ENCODE measurements around the gene LRTM2. TPM values are rescaled to one million over a fixed set of nuclear protein-coding genes. Genes with fewer than 3 reads are reported as not detected.

The LRTM2 gene
- total RNA-seq, 1 donor from 2014 or later = not detected

DNA sequence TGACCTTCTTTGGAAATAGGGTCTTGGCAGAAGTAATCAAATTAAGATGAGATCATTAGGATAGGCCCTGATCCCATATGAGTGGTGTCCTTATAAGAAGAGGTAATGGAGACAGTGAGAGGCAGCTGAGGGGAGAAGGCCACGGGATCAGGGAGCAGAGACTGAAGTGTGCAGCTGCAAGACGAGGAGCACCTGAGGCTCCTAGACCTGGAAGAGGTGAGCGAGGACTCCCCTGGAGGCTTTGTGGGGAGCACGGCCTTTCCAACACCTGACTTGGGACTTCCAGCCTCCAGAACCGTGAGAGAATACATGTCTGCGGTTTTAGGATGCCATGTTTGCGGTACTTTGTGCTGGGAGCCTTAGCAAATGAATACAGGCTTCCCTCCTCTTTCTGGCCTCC is 37.5 kb downstream of the LRTM2 start:
- TF ChIP-seq, protein P1, sequence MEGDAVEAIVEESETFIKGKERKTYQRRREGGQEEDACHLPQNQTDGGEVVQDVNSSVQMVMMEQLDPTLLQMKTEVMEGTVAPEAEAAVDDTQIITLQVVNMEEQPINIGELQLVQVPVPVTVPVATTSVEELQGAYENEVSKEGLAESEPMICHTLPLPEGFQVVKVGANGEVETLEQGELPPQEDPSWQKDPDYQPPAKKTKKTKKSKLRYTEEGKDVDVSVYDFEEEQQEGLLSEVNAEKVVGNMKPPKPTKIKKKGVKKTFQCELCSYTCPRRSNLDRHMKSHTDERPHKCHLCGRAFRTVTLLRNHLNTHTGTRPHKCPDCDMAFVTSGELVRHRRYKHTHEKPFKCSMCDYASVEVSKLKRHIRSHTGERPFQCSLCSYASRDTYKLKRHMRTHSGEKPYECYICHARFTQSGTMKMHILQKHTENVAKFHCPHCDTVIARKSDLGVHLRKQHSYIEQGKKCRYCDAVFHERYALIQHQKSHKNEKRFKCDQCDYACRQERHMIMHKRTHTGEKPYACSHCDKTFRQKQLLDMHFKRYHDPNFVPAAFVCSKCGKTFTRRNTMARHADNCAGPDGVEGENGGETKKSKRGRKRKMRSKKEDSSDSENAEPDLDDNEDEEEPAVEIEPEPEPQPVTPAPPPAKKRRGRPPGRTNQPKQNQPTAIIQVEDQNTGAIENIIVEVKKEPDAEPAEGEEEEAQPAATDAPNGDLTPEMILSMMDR (conservative IDR thresholded peaks at IDR 0.05; ENCODE audit: low read depth, low read length) = no peak
- H3K4me3 ChIP-seq (ENCODE audit: low read depth, low read length) = no peak overlapping the region
- no peak for DNase-seq (ENCODE audit: low read depth)

DNA sequence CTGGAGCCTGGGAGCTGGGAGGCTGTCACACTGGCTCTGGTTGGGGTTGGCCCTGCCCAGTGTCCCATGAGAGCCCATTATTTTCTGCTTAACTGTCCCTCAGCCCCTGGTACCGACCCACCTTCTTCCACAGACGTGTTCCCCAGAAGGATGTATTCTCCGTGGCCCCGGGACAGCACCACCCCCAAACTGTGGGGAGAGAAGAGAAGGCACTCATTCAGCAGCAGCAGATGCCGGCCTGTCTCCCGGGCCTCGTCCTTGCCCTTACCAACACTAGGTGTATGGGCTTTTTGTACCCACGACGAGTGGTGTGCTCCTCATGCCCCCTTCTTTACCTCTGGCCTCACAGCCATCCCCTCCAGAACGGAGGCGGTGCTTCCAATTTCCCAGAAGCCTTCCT is 38.1 kb downstream of the LRTM2 start:
- TF ChIP-seq, protein P1 (conservative IDR thresholded peaks at IDR 0.05; ENCODE audit: low read depth, low read length) = no peak
- H3K4me3 ChIP-seq (ENCODE audit: low read depth, low read length) = no peak overlapping the region
- no peak for DNase-seq (ENCODE audit: low read depth)

DNA sequence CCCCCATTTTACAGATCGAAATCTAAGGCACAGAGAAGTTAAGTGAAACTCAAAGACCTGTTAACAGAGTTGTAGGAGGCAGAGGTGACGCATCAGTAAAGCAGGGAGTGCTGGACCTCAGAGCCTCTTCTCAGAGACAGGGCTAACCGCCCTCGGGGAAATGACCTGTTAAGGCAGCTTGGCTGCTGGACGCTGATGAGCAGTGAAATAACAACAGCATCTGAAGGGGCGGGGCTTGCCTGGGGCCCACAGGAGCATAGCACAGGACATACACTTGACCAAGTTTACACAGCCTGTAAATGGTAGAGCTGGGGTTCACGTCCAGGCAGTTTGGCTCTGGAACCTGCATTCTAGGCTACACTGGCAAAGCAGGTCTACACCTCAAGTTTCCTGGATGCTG is 39.3 kb downstream of the LRTM2 start:
- TF ChIP-seq, protein P1 (conservative IDR thresholded peaks at IDR 0.05; ENCODE audit: low read depth, low read length) = no peak
- peak; percentile 10 for DNase-seq (ENCODE audit: low read depth)
- H3K4me3 ChIP-seq (ENCODE audit: low read depth, low read length) = no peak overlapping the region

DNA sequence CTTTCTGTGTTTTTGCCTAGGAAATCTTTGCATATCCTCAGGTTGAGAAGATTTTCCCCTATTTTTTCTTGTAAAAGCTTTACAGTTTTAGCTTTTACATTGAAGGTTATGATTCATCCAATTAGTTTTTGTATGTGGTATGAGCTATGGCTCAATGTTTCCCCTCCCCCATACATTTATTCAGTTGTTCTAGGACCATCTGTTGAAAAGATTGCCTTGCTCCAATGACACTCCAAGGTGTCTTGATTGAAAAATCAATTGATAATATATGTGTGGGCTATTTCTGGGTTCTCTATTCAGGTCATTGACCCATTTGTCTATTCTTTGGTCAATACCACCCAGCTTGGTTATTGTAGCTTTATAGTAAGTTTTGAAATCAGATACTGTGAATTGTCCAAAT is 42.6 kb downstream of the LRTM2 start:
- DNase-seq (ENCODE audit: low read depth) = no peak
- TF ChIP-seq, protein P1 (conservative IDR thresholded peaks at IDR 0.05; ENCODE audit: low read depth, low read length) = no peak
- no peak overlapping the region for H3K4me3 ChIP-seq (ENCODE audit: low read depth, low read length)

DNA sequence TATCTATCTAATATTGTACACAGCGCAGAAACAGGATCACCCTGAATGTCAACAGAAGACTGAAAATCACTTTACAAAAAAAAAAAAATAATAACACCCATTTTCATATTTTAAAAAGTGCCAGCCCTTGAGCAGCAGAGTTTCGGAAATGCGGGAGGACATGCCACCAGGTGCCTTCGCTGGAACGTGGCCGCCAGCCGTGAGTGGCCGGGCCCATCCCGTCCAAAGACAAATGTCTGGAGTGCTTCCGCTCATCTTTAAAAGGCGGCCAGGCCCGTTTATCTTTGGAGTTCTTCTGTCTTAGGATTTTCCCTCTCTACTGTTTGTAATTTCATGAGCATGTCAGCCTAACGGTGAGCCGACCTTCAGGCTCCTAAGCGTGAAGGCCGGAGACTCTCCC is 43.5 kb downstream of the LRTM2 start:
- TF ChIP-seq, protein P1 (conservative IDR thresholded peaks at IDR 0.05; ENCODE audit: low read depth, low read length) = no peak
- DNase-seq (ENCODE audit: low read depth) = no peak
- H3K4me3 ChIP-seq (ENCODE audit: low read depth, low read length) = no peak overlapping the region

DNA sequence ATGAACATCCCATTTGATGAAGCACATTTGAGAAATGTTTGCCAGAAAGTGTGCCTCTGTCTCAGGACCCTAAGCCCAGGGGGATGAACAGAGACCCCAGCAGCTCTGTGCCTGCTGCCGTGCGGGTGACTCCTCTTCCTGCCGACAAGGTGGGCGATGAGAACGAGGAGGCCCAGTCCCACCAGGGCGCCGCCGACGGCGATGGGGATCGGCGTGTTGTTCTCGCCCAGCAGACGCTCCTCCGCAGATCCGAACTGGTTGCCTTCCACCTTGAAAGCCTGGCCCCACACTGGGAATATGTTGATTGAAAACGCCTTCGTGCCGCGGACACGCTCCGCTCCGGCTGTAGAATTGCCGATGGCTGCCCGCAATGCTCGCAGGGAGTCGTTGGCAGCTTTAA is 44.1 kb downstream of the LRTM2 start:
- H3K4me3 ChIP-seq (ENCODE audit: low read depth, low read length) = no peak overlapping the region
- TF ChIP-seq, protein P1 (conservative IDR thresholded peaks at IDR 0.05; ENCODE audit: low read depth, low read length) = no peak
- DNase-seq (ENCODE audit: low read depth) = no peak

DNA sequence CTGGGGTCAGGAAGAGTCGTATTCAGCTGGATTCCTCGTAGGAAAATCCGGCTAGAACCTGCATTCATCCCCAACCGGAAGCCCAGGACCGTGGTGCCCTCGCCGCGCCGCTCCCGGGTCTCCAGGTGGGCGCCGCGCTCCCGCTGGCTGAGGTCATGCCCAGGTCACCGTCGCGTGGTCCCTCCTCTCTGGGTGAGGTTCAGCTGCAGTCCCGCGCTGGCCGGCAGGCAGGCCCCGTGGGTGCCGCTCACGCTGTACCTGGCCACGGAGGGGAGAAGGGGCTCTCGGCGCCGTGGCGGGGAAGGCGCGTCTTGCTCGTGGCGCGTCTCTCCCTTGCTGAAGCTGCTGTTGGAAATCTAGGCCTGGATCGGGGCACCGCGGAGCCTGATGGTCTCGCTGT is 44.5 kb downstream of the LRTM2 start:
- TF ChIP-seq, protein P1 (conservative IDR thresholded peaks at IDR 0.05; ENCODE audit: low read depth, low read length) = no peak
- no peak overlapping the region for H3K4me3 ChIP-seq (ENCODE audit: low read depth, low read length)

More for the DNA sequence above, 44.5 kb downstream of the LRTM2 start:
- DNase-seq (ENCODE audit: low read depth) = no peak

Measured in epithelial cell of proximal tubule (primary cell).